DND-41 (cell line): ENCODE measurements around the gene SALL1.

ENCODE experiments used
- ATAC-seq: fragments of 200-7000 bp; cut with Tn5 transposase; 3 replicates; pipeline ENCODE4 v1.9.1; 2021; ENCODE audit warnings: low read depth; ENCODE audit not compliant: insufficient read depth
- DNase-seq: peaks from one replicate; pipeline ENCODE4 v3.0.0-alpha.2; 2020
- H2AFZ ChIP-seq: 2 replicates; pipeline ENCODE4 v1.6.0; 2012; ENCODE audit warnings: low read depth, low read length
- H3K27ac ChIP-seq: 2 replicates; pipeline ENCODE4 v1.5.1; 2012; ENCODE audit warnings: low read length, inconsistent platforms
- H3K27me3 ChIP-seq: fragments of 200-600 bp; sonication (generic); 2 replicates; pipeline ENCODE4 v1.6.0; 2012; ENCODE audit warnings: low read length, mild to moderate bottlenecking, inconsistent platforms; ENCODE audit not compliant: insufficient read depth, poor library complexity
- H3K36me3 ChIP-seq: 2 replicates; pipeline ENCODE4 v1.5.1; 2012; ENCODE audit warnings: low read length, inconsistent platforms; ENCODE audit not compliant: insufficient read depth
- H3K4me1 ChIP-seq: 2 replicates; pipeline ENCODE4 v1.5.1; 2012; ENCODE audit warnings: mild to moderate bottlenecking, low read length; ENCODE audit not compliant: insufficient read depth
- H3K4me2 ChIP-seq: 2 replicates; pipeline ENCODE4 v1.6.0; 2012; ENCODE audit warnings: mild to moderate bottlenecking, moderate library complexity, low read length, inconsistent platforms; ENCODE audit not compliant: insufficient read depth
- H3K4me3 ChIP-seq, 2 experiments: fragments of 200-600 bp in 1 of 2; shearing (Covaris generic) in 1 of 2; 2 replicates each; pipeline ENCODE4 v1.5.1; 2012 to 2016; ENCODE audit warnings: inconsistent platforms in 2 of 2, low read length in 2 of 2, mild to moderate bottlenecking in 2 of 2, low read depth in 1 of 2, moderate library complexity in 1 of 2
- H3K79me2 ChIP-seq: 2 replicates; pipeline ENCODE4 v1.6.0; 2012; ENCODE audit warnings: low read length, inconsistent platforms; ENCODE audit not compliant: insufficient read depth
- H3K9ac ChIP-seq: 2 replicates; pipeline ENCODE4 v1.6.0; 2012; ENCODE audit warnings: low read depth, mild to moderate bottlenecking, inconsistent platforms, low read length, moderate library complexity
- H3K9me3 ChIP-seq: 2 replicates; pipeline ENCODE4 v1.5.1; 2012; ENCODE audit warnings: low read length, moderate library complexity, mild to moderate bottlenecking, inconsistent platforms; ENCODE audit not compliant: insufficient read depth, severe bottlenecking
- H4K20me1 ChIP-seq: 2 replicates; pipeline ENCODE4 v1.6.0; 2012; ENCODE audit warnings: low read length; ENCODE audit not compliant: insufficient read depth
- EZH2 ChIP-seq: IDR thresholded peaks from 3 replicates; pipeline ENCODE4 v1.6.1; 2012; ENCODE audit warnings: borderline replicate concordance, low read depth, mild to moderate bottlenecking, moderate library complexity, low read length, inconsistent platforms; ENCODE audit not compliant: severe bottlenecking
- TF ChIP-seq, protein P1 (sequence below): IDR thresholded peaks from 2 replicates; pipeline ENCODE4 v1.5.1; 2012; ENCODE audit warnings: borderline replicate concordance, low read length, moderate library complexity, mild to moderate bottlenecking; ENCODE audit not compliant: poor library complexity, severe bottlenecking; ENCODE audit errors: extremely low read depth

Gene SALL1

DNA sequence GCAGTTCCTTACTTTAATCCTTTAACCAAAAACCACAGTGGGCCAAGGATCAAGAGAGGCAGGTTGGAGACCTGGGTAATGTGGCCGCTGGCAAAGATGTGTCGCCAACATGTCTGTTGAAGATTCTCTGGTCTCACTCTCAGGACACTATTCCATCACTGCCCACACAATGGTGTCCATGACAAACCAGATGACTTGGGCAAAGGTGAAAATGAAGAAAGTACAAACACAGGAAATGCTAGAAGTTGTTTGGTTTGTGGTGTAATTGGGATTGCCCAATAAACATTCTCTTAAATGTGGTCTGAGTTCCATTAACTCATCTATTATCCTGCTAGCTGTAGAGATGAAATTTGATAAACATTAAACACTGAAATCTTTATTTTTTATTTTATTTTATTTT, 43.3 kb downstream of the SALL1 start:
- Histone ChIP-seq H3K27ac (no peak overlapping the region), H4K20me1 (no peaks in the 10 kb centered on the region), H3K9ac (no peak overlapping the region), H3K79me2 (no peaks in the 10 kb centered on the region), H3K4me1 (no peaks in the 10 kb centered on the region), H3K4me2 (no peak overlapping the region), H3K27me3 (no peaks in the 10 kb centered on the region), H3K9me3 (no peaks in the 10 kb centered on the region), H3K36me3 (no peaks in the 10 kb centered on the region), H2AFZ (no peak overlapping the region), H3K4me3 (no peak overlapping the region)
- ATAC-seq: no peak
- DNase-seq: no peak
- no peak for TF ChIP-seq EZH2
- TF ChIP-seq, protein P1, sequence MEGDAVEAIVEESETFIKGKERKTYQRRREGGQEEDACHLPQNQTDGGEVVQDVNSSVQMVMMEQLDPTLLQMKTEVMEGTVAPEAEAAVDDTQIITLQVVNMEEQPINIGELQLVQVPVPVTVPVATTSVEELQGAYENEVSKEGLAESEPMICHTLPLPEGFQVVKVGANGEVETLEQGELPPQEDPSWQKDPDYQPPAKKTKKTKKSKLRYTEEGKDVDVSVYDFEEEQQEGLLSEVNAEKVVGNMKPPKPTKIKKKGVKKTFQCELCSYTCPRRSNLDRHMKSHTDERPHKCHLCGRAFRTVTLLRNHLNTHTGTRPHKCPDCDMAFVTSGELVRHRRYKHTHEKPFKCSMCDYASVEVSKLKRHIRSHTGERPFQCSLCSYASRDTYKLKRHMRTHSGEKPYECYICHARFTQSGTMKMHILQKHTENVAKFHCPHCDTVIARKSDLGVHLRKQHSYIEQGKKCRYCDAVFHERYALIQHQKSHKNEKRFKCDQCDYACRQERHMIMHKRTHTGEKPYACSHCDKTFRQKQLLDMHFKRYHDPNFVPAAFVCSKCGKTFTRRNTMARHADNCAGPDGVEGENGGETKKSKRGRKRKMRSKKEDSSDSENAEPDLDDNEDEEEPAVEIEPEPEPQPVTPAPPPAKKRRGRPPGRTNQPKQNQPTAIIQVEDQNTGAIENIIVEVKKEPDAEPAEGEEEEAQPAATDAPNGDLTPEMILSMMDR: no peak

DNA sequence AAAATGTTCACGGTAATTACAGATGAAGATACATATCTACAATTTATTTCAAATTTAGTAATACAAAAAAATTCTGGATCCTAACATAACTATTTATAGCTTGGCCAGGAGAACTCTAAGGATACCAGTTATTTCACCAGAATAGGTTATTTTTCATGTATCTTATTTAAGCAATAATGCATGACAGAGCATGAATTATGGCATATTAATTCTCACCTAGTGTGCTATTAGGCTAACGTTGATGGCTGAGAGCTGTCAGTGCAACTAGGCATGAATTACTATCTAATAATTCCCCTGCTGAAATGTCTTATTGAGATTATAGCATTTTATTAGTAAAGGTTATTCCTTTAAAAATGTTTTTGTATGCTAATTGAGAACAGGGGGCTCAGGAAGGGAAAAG, 44.5 kb downstream of the SALL1 start:
- TF ChIP-seq EZH2: no peak
- TF ChIP-seq, protein P1: no peak
- Histone ChIP-seq H3K9me3 (no peaks in the 10 kb centered on the region), H3K79me2 (no peaks in the 10 kb centered on the region), H3K9ac (no peak overlapping the region), H3K36me3 (no peaks in the 10 kb centered on the region), H3K4me1 (no peaks in the 10 kb centered on the region), H3K27me3 (no peaks in the 10 kb centered on the region), H3K27ac (no peak overlapping the region), H3K4me2 (no peak overlapping the region), H4K20me1 (no peaks in the 10 kb centered on the region), H3K4me3 (no peak overlapping the region), H2AFZ (no peak overlapping the region)
- no peak for ATAC-seq
- no peak for DNase-seq

DNA sequence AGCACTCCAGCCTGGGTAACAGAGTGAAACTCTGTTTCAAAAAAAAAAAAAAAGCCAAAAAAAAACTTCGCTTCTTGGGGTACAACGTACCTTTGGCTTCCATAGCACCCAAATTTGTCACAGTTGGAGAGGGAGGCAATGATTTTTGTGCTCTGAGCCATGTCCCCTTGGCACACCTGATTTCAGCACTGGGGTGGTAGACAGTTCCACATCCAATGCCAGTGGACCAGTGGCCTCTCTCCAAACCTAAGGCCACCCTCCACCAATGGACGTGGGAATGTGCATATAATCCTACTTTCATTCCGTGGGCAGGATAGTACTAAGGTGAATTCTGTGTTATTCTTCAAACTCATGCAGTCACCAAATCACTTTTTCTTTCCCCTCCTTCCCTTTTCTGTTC, 47.5 kb downstream of the SALL1 start:
- Histone ChIP-seq H2AFZ (no peak overlapping the region), H3K4me3 (no peak overlapping the region), H3K27me3 (no peaks in the 10 kb centered on the region), H3K79me2 (no peaks in the 10 kb centered on the region), H3K4me2 (no peak overlapping the region), H3K27ac (no peak overlapping the region), H4K20me1 (no peaks in the 10 kb centered on the region), H3K4me1 (no peaks in the 10 kb centered on the region), H3K9ac (no peak overlapping the region), H3K9me3 (no peaks in the 10 kb centered on the region), H3K36me3 (no peaks in the 10 kb centered on the region)
- no peak for ATAC-seq
- TF ChIP-seq, protein P1: no peak
- no peak for TF ChIP-seq EZH2
- DNase-seq: no peak

DNA sequence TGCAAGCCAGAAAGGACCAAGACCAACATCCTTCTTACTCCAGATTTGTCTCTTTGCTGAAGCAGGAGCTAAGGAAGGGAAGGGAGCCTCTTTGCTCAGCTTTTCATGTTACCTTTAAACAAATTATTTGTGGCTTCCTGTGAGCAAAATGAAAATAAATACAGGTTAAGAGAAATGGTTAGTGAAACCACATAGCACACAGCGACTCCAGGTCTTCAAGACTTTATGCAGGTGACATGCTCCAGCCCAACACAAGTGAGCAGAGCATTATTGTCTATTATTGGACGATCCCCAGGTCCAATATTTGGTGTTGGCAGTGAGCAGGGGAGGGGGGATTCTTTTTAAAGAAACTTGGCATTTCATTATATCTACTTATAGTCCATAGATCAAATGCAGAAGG, 53.3 kb downstream of the SALL1 start:
- no peaks in the 10 kb centered on the region for H3K36me3 ChIP-seq
- no peaks in the 10 kb centered on the region for H3K27me3 ChIP-seq
- H2AFZ ChIP-seq: no peak overlapping the region
- no peak overlapping the region for H3K27ac ChIP-seq
- no peak overlapping the region for H3K9ac ChIP-seq
- no peaks in the 10 kb centered on the region for H3K79me2 ChIP-seq
- no peak for TF ChIP-seq EZH2
- TF ChIP-seq, protein P1: no peak
- no peak overlapping the region for H3K4me2 ChIP-seq
- DNase-seq: no peak
- no peak overlapping the region for H3K4me3 ChIP-seq
- ATAC-seq: no peak
- no peaks in the 10 kb centered on the region for H3K9me3 ChIP-seq
- H3K4me1 ChIP-seq: no peaks in the 10 kb centered on the region
- H4K20me1 ChIP-seq: no peaks in the 10 kb centered on the region
